ENCODE results near the gene MTA3. TPM values are rescaled to one million over a fixed set of nuclear protein-coding genes. Genes with fewer than 3 reads are reported as not detected.

The MTA3 gene
- total RNA-seq, 2 donors from 2014 or later: 30.1 to 44.1 TPM

- ATAC-seq: no peak
- H3K36me3 Mint-ChIP-seq: no peaks in the 10 kb centered on the region
Observed at GRCh38 chr2:42767080-42767898, 198.9 kb downstream of the MTA3 start.

GRCh38 chr2:42767899-42768705 is 199.7 kb downstream of the MTA3 start:
- Mint-ChIP-seq H3K36me3 (no peaks in the 10 kb centered on the region), H3K27ac (no peak overlapping the region), H3K9me3 (no peaks in the 10 kb centered on the region)
- no peak for DNase-seq (ENCODE audit: low spot score in 2 of 2)
- no peak for ATAC-seq

More at GRCh38 chr2:42767080-42767898, 198.9 kb downstream of the MTA3 start:
- no peaks in the 10 kb centered on the region for H3K9me3 Mint-ChIP-seq
- DNase-seq (ENCODE audit: low spot score in 2 of 2): no peak
- H3K27ac Mint-ChIP-seq: peak overlapping the region in 1 of 2 donors; percentile 31

GRCh38 chr2:42768706-42769256 is 200.3 kb downstream of the MTA3 start:
- Mint-ChIP-seq H3K36me3 (no peaks in the 10 kb centered on the region), H3K27ac (peak overlapping the region in 1 of 2 donors; percentile 25), H3K9me3 (no peaks in the 10 kb centered on the region)
- ATAC-seq (no peak), DNase-seq (ENCODE audit: low spot score in 2 of 2) (no peak)

GRCh38 chr2:42769583-42770287 is 201.3 kb downstream of the MTA3 start:
- peak in 1 of 2 donors; percentile 4 for ATAC-seq
- no peak for DNase-seq (ENCODE audit: low spot score in 2 of 2)
- Mint-ChIP-seq H3K27ac (no peak overlapping the region), H3K9me3 (no peaks in the 10 kb centered on the region), H3K36me3 (no peaks in the 10 kb centered on the region)

- ATAC-seq (peak; percentile 44 to 61), DNase-seq (ENCODE audit: low spot score in 2 of 2) (no peak)
- no peaks in the 10 kb centered on the region for H3K9me3 Mint-ChIP-seq
- no peaks in the 10 kb centered on the region for H3K36me3 Mint-ChIP-seq
- no peak overlapping the region for H3K27ac Mint-ChIP-seq
Observed at GRCh38 chr2:42770288-42771131, 202.1 kb downstream of the MTA3 start.

- Mint-ChIP-seq H3K9me3 (no peaks in the 10 kb centered on the region), H3K27ac (no peak overlapping the region), H3K36me3 (no peaks in the 10 kb centered on the region)
- ATAC-seq: no peak
- DNase-seq (ENCODE audit: low spot score in 2 of 2): no peak
Observed at GRCh38 chr2:42771546-42772153, 203.2 kb downstream of the MTA3 start.

GRCh38 chr2:42775186-42775585 is 206.8 kb downstream of the MTA3 start:
- ATAC-seq (no peak), DNase-seq (ENCODE audit: low spot score in 2 of 2) (no peak)
- Mint-ChIP-seq H3K9me3 (no peaks in the 10 kb centered on the region), H3K27ac (peak overlapping the region in 1 of 2 donors; percentile 36), H3K36me3 (peaks cover 0 to 12% of the 10 kb centered on the region in 2 donors)

- Mint-ChIP-seq H3K9me3 (no peaks in the 10 kb centered on the region), H3K27ac (no peak overlapping the region), H3K36me3 (peaks cover 0 to 12% of the 10 kb centered on the region in 2 donors)
- no peak for ATAC-seq
- DNase-seq (ENCODE audit: low spot score in 2 of 2): no peak
Observed at GRCh38 chr2:42775810-42776209, 207.4 kb downstream of the MTA3 start.

GRCh38 chr2:42777883-42778805 is 209.7 kb downstream of the MTA3 start:
- ATAC-seq (no peak), DNase-seq (ENCODE audit: low spot score in 2 of 2) (no peak)
- Mint-ChIP-seq H3K36me3 (peaks cover 0 to 18% of the 10 kb centered on the region in 2 donors), H3K27ac (no peak overlapping the region), H3K9me3 (no peaks in the 10 kb centered on the region)

GRCh38 chr2:42781181-42781580 is 212.7 kb downstream of the MTA3 start:
- DNase-seq (ENCODE audit: low spot score in 2 of 2) (no peak), ATAC-seq (no peak)
- Mint-ChIP-seq H3K9me3 (no peaks in the 10 kb centered on the region), H3K27ac (no peak overlapping the region), H3K36me3 (peaks cover 0 to 18% of the 10 kb centered on the region in 2 donors)

- no peak overlapping the region for H3K27ac Mint-ChIP-seq
- no peak for DNase-seq (ENCODE audit: low spot score in 2 of 2)
- H3K36me3 Mint-ChIP-seq: peaks cover 0 to 6% of the 10 kb centered on the region in 2 donors
- no peak for ATAC-seq
- no peaks in the 10 kb centered on the region for H3K9me3 Mint-ChIP-seq
Observed at GRCh38 chr2:42783511-42783910, 215.1 kb downstream of the MTA3 start.

GRCh38 chr2:42784204-42784880 is 215.9 kb downstream of the MTA3 start:
- H3K9me3 Mint-ChIP-seq: no peaks in the 10 kb centered on the region
- no peak for DNase-seq (ENCODE audit: low spot score in 2 of 2)
- no peak for ATAC-seq
- H3K36me3 Mint-ChIP-seq: peaks cover 0 to 6% of the 10 kb centered on the region in 2 donors
- no peak overlapping the region for H3K27ac Mint-ChIP-seq

- ATAC-seq (no peak), DNase-seq (ENCODE audit: low spot score in 2 of 2) (no peak)
- Mint-ChIP-seq H3K27ac (no peak overlapping the region), H3K36me3 (peaks cover 9 to 10% of the 10 kb centered on the region in 2 donors), H3K9me3 (peaks cover 0 to 6% of the 10 kb centered on the region in 2 donors)
Observed at GRCh38 chr2:42786561-42787345, 218.3 kb downstream of the MTA3 start.
